ENCODE data around the gene PLVAP. TPM values are rescaled to one million over a fixed set of nuclear protein-coding genes. Genes with fewer than 3 reads are reported as not detected.
A peak's percentile ranks its signal among the peaks of the same experiment; 100 is the strongest.

The PLVAP gene
- total RNA-seq, 1 donor from 2014 or later = 74.9 TPM

DNA sequence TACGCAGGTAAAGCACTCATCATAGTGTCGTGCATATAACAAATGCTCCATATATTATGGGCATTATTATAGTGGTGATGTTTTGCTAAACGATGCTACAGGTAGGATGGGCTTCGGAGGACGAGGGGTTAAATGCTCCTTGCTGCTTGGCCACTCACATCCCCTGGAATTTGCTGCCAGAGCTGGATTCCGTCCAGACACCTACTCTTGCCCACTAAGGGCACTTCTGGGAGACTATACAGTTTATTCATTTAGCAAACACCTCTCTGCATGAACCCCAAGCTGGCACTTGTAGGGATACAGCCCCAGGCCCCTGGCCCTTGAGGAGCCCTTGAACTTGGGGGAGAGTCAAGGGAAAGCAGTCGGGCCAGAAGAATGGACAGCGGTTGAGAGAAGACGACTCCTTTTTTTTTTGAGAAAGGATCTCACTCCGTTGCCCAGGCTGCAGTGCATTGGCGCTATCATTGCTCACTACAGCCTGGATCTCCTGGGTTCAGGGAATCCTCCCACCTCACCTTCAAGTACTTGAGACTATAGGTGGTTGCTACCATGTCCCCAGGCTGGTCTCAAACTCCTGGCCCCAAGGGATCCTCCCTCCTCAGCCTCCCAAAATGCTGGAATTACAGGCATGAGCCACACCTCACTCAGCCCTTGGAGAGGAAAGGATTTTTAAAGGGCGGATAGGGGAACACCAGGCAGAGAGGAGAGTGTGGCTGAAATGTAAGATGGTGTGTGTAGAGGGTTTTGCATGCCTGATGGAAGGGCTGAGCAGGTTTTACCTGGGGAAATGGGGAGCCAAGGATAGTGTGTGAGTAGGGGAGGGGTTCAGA lies 72.5 kb downstream of the PLVAP start:
- intact Hi-C loops (cut with DNase I) = no loop called here
- H3K36me3 ChIP-seq = no peaks in the 10 kb centered on the region
- TF ChIP-seq POLR2A (IDR thresholded peaks at IDR 0.05) (no peak), POLR2AphosphoS5 (IDR thresholded peaks at IDR 0.05; ENCODE audit: insufficient read depth in 1 of 2, low read depth in 1 of 2) (no peak)
- TF ChIP-seq, protein P1, sequence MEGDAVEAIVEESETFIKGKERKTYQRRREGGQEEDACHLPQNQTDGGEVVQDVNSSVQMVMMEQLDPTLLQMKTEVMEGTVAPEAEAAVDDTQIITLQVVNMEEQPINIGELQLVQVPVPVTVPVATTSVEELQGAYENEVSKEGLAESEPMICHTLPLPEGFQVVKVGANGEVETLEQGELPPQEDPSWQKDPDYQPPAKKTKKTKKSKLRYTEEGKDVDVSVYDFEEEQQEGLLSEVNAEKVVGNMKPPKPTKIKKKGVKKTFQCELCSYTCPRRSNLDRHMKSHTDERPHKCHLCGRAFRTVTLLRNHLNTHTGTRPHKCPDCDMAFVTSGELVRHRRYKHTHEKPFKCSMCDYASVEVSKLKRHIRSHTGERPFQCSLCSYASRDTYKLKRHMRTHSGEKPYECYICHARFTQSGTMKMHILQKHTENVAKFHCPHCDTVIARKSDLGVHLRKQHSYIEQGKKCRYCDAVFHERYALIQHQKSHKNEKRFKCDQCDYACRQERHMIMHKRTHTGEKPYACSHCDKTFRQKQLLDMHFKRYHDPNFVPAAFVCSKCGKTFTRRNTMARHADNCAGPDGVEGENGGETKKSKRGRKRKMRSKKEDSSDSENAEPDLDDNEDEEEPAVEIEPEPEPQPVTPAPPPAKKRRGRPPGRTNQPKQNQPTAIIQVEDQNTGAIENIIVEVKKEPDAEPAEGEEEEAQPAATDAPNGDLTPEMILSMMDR (IDR thresholded peaks at IDR 0.05) = no peak
- DNase-seq (ENCODE audit: extremely low spot score in 2 of 2) = no peak
- H3K4me3 ChIP-seq = peak overlapping the region in 1 of 2 donors; percentile 69
- no peaks in the 10 kb centered on the region for H3K9me3 ChIP-seq
- peaks cover 51% of the 10 kb centered on the region for H3K4me1 ChIP-seq
- no peaks in the 10 kb centered on the region for H3K27me3 ChIP-seq
- H3K27ac ChIP-seq = peak overlapping the region; percentile 92

DNA sequence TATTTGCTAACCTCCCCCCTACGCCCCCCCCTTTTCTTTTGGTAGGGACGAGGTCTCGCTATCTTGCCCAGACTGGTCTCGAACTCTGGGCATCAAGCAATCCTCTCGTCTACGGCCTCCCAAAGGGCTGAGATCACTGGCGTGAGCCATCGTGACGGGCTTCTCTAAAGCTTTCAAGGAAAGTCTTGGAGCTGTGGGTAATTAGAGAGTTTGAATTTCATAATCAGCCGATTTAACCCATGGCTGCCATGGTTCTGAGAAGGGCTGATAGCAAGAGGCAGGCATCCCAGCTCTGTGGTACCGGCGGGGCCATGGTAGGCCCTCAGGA lies 73.2 kb downstream of the PLVAP start:
- intact Hi-C loops (cut with DNase I) = no loop called here
- no peaks in the 10 kb centered on the region for H3K27me3 ChIP-seq
- DNase-seq (ENCODE audit: extremely low spot score in 2 of 2) = no peak
- H3K27ac ChIP-seq = peak overlapping the region; percentile 92
- no peaks in the 10 kb centered on the region for H3K36me3 ChIP-seq
- H3K4me3 ChIP-seq = peak overlapping the region in 1 of 2 donors; percentile 89
- H3K9me3 ChIP-seq = no peaks in the 10 kb centered on the region
- TF ChIP-seq, protein P1 (IDR thresholded peaks at IDR 0.05) = no peak
- TF ChIP-seq POLR2A (IDR thresholded peaks at IDR 0.05) (no peak), POLR2AphosphoS5 (IDR thresholded peaks at IDR 0.05; ENCODE audit: insufficient read depth in 1 of 2, low read depth in 1 of 2) (no peak)
- H3K4me1 ChIP-seq = peaks cover 51% of the 10 kb centered on the region

DNA sequence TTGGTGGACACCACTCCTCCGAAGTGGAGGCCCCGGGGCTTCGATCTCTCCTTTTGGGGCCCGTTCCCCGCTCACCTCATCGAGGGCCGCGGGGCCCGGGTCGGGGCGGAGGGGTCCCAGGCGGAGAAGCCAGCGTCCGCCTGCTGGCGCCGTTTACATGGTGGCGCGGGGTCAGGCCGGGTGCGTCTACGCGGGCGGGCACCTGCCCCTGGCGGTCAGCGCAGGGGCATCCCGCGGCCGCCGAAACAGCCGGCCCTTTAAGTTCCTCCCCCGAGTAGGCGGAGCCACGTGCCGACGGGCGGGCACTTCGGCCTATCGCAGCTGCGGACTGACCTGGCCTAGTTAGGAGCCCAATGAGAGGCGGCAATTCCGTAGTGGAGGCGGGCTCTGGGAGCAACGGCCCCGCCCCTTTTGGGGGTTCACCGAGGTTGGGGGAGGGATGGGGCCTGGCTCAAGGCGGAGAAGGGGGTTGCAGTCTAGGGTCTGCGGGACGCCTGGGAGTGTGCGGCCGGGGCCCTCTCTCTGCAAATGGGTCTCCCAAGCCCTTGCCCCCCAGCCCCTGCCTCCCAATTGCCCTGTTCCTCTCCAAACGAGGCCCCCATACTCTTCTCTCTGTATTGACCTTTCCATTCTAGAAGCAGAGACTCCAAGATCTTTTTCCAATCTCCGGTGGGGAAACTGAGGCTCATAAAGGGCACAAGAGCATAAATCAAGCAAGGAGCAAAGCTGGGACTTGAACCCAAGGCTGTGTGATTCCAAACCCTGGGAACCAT lies 73.8 kb downstream of the PLVAP start, which contains the start of gene ABHD8:
TSS of gene ABHD8 (minus strand) at position 259 of the 773 bp plus-strand sequence. CDS start 1,809 bp downstream, outside the sequence.
- TF ChIP-seq POLR2A (IDR thresholded peaks at IDR 0.05) (peak in 1 of 2 donors; percentile 49), POLR2AphosphoS5 (IDR thresholded peaks at IDR 0.05; ENCODE audit: insufficient read depth in 1 of 2, low read depth in 1 of 2) (peak; percentile 38 to 64)
- TF ChIP-seq, protein P1 (IDR thresholded peaks at IDR 0.05) = peak; percentile 33 to 71 (median 51)
- DNase-seq (ENCODE audit: extremely low spot score in 2 of 2) = peak in 1 of 2 donors; percentile 97
- intact Hi-C loops (cut with DNase I) = no loop called here
- peak within 1 kb of the TSS; percentile 92 for H3K27ac ChIP-seq
- peaks cover 0 to 2% of the 10 kb centered on the region in 2 donors for H3K36me3 ChIP-seq
- peak within 1 kb of the TSS; percentile 60 to 89 for H3K4me3 ChIP-seq
- H3K27me3 ChIP-seq = no peaks in the 10 kb centered on the region
- H3K9me3 ChIP-seq = no peaks in the 10 kb centered on the region
- H3K4me1 ChIP-seq = peaks cover 51% of the 10 kb centered on the region

DNA sequence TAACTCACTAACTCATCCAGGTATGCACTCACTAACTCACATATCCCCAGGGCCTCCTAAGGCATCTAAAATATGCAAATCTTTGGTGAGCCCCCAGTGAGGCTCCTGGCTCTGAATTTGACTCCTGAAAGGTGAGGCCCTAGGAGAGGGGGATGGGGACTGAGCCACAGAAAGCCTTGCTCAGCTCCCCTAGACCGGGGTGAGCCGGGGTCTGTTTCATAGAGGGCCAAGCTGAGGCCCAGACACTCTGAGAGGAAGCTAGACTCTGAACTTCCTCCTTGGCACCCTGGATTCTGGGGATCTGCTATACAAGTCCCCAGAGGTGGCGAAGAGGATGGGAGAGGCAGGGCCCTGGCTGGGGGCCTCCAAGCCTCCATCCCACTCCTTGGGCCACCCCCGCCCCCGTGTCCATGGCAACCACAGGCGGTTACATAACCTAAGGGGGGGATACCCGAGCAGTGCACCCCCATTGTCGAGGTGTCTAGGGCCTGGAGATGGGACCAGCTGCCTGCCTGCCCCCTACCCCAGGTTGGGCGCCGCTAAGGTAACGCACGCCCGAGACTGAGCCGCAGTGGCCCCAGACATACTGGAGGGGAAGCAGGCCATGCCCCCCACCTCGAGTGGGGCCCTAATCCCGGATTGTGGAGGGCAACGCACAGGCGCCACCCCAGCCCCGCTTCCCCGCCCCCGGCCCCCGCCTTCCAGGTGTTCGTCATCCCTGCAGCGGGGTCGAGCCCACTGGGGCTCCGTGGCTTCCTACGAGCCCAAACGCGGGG lies 74.6 kb downstream of the PLVAP start:
- Histone ChIP-seq H3K4me3 (peak overlapping the region; percentile 60 to 89), H3K4me1 (peaks cover 48% of the 10 kb centered on the region), H3K9me3 (no peaks in the 10 kb centered on the region), H3K27me3 (no peaks in the 10 kb centered on the region), H3K36me3 (peaks cover 0 to 7% of the 10 kb centered on the region in 2 donors), H3K27ac (peak overlapping the region; percentile 92)
- TF ChIP-seq, protein P1 (IDR thresholded peaks at IDR 0.05) = no peak
- TF ChIP-seq POLR2AphosphoS5 (IDR thresholded peaks at IDR 0.05; ENCODE audit: insufficient read depth in 1 of 2, low read depth in 1 of 2) = no peak
- TF ChIP-seq POLR2A (IDR thresholded peaks at IDR 0.05) = no peak
- intact Hi-C loops (cut with DNase I) = no loop called here
- no peak for DNase-seq (ENCODE audit: extremely low spot score in 2 of 2)

Other genes starting within 250 kb of the PLVAP start
- 30.9 TPM for gene USE1, start 162.0 kb downstream of the PLVAP start, total RNA-seq
- gene OCEL1, start 151.1 kb downstream of the PLVAP start, total RNA-seq = 24.1 TPM
- gene NR2F6, start 131.4 kb downstream of the PLVAP start, total RNA-seq = 41.3 TPM
- gene USHBP1, start 112.6 kb downstream of the PLVAP start, total RNA-seq = 20.4 TPM
- 59.7 TPM for gene BABAM1, start 109.9 kb downstream of the PLVAP start, total RNA-seq
- 2.9 TPM for gene ANKLE1, start 95.4 kb downstream of the PLVAP start, total RNA-seq
- 10.8 TPM for gene ABHD8, start 73.9 kb downstream of the PLVAP start, total RNA-seq
- 176 TPM for gene MRPL34, start 71.5 kb downstream of the PLVAP start, total RNA-seq
- gene DDA1, start 67.8 kb downstream of the PLVAP start, total RNA-seq = 12.0 TPM
- 10.3 TPM for gene ANO8, start 42.5 kb downstream of the PLVAP start, total RNA-seq
- gene GTPBP3, start 39.8 kb downstream of the PLVAP start, total RNA-seq = 25.5 TPM
- not detected for gene CCDC194, start 16.9 kb upstream of the PLVAP start, total RNA-seq
- 88.4 TPM for gene BST2, start 28.3 kb upstream of the PLVAP start, total RNA-seq
- gene MVB12A, start 42.7 kb upstream of the PLVAP start, total RNA-seq = 53.3 TPM
- 0.49 TPM for gene TMEM221, start 71.3 kb upstream of the PLVAP start, total RNA-seq
- not detected for gene NXNL1, start 83.6 kb upstream of the PLVAP start, total RNA-seq
- gene SLC27A1, start 93.2 kb upstream of the PLVAP start, total RNA-seq = 22.1 TPM
- gene PGLS, start 134.3 kb upstream of the PLVAP start, total RNA-seq = 134 TPM
- gene COLGALT1, start 178.3 kb upstream of the PLVAP start, total RNA-seq = 55.0 TPM

Data from vagina (tissue), 2 donors.